A673 (cell line): ENCODE results near the gene TUBG2.

Experiments
- EZH2 ChIP-seq: fragments of 200-600 bp; sonication (generic); IDR thresholded peaks from 2 replicates; pipeline ENCODE4 v1.6.1; 2017; ENCODE audit warnings: borderline replicate concordance, low read depth, mild to moderate bottlenecking, mixed read lengths, antibody characterized with exemption, low read length; ENCODE audit not compliant: poor library complexity, severe bottlenecking
- TF ChIP-seq, protein P1 (sequence below): fragments of 300-800, 200-600 bp; sonication (generic); conservative IDR thresholded peaks from 2 replicates; pipeline ENCODE4 v1.5.1; 2017; ENCODE audit warnings: low read depth, mild to moderate bottlenecking, antibody characterized with exemption, low read length, moderate library complexity, mixed read lengths

DNA sequence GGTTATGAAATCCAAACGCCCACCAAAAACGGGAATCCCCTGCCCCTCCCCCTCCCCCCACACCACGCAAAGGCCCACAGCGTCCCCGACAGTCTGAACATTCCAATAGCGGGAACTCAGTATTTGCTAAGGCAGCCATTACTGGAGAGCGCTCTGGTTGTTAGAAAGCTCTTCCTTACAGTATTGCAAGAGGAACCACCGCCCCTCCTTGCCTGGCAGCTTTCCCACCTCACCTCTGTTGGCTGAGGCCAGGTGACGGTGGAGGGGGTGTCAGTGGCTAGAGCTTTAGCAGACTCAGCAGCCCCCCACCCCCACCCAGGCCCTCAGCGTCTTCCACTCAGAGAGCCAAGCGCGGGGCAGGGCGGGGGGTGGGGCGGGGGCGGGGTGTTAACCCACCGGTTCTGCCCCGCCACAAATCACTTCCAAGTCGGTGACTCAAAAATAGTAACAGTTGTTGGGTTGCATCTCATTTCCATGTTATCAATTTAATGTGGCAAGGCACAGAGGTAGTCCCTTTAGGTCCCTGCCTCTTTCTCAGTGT, 19.9 kb downstream of the TUBG2 start:
- TF ChIP-seq, protein P1, sequence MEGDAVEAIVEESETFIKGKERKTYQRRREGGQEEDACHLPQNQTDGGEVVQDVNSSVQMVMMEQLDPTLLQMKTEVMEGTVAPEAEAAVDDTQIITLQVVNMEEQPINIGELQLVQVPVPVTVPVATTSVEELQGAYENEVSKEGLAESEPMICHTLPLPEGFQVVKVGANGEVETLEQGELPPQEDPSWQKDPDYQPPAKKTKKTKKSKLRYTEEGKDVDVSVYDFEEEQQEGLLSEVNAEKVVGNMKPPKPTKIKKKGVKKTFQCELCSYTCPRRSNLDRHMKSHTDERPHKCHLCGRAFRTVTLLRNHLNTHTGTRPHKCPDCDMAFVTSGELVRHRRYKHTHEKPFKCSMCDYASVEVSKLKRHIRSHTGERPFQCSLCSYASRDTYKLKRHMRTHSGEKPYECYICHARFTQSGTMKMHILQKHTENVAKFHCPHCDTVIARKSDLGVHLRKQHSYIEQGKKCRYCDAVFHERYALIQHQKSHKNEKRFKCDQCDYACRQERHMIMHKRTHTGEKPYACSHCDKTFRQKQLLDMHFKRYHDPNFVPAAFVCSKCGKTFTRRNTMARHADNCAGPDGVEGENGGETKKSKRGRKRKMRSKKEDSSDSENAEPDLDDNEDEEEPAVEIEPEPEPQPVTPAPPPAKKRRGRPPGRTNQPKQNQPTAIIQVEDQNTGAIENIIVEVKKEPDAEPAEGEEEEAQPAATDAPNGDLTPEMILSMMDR: no peak
- TF ChIP-seq EZH2: no peak
